HepG2 (cell line): ENCODE data around the gene TIAM2. TPM values are rescaled to one million over a fixed set of nuclear protein-coding genes. Genes with fewer than 3 reads are reported as not detected.

Source experiments
- ELF3 ChIP-seq: IDR thresholded peaks from 2 replicates; pipeline ENCODE4 v1.6.1; 2016; ENCODE audit warnings: missing genetic modification reagents, missing compliant biosample characterization
- FOXO4 ChIP-seq: sonication (generic); formaldehyde crosslinking; conservative IDR thresholded peaks from 2 replicates; pipeline ENCODE4 v1.8.1; 2023; ENCODE audit warnings: missing genetic modification reagents
- FOXP4 ChIP-seq: sonication (generic); formaldehyde crosslinking; IDR thresholded peaks from 2 replicates; pipeline ENCODE4 v1.4.0; 2020; ENCODE audit warnings: missing genetic modification reagents
- HNF4G ChIP-seq, 2 experiments: sonication (generic) in 1 of 2; formaldehyde crosslinking in 1 of 2; IDR thresholded peaks; 2 replicates each; pipeline versions ENCODE4 v1.4.0 to v1.6.1; 2011 to 2020; ENCODE audit warnings: borderline replicate concordance in 2 of 2, low read depth in 2 of 2, mild to moderate bottlenecking in 2 of 2, low read length in 1 of 2, missing genetic modification reagents in 1 of 2, moderate library complexity in 1 of 2
- KLF15 ChIP-seq: sonication (generic); formaldehyde crosslinking; IDR thresholded peaks from 2 replicates; pipeline ENCODE4 v1.8.1; 2023; ENCODE audit warnings: borderline replicate concordance, mild to moderate bottlenecking, inconsistent platforms, missing genetic modification reagents, mixed read lengths
- MLLT10 ChIP-seq: sonication (generic); formaldehyde crosslinking; IDR thresholded peaks from 2 replicates; pipeline ENCODE4 v1.4.0; 2020; ENCODE audit warnings: missing genetic modification reagents
- MZF1 ChIP-seq: sonication (generic); formaldehyde crosslinking; IDR thresholded peaks from 2 replicates; pipeline ENCODE4 v1.8.1; 2023; ENCODE audit warnings: mild to moderate bottlenecking, missing genetic modification reagents, borderline replicate concordance
- NRL ChIP-seq: sonication (generic); formaldehyde crosslinking; IDR thresholded peaks from 2 replicates; pipeline ENCODE4 v1.5.0; 2020; ENCODE audit warnings: missing genetic modification reagents, mild to moderate bottlenecking, moderate library complexity, borderline replicate concordance
- TBX2 ChIP-seq: sonication (generic); formaldehyde crosslinking; IDR thresholded peaks from 2 replicates; pipeline ENCODE4 v1.5.0; 2020; ENCODE audit warnings: missing genetic modification reagents, mild to moderate bottlenecking, borderline replicate concordance
- XRCC5 ChIP-seq: fragments of 200-400 bp; formaldehyde crosslinking; optimal IDR thresholded peaks from 2 replicates; pipeline ENCODE3; 2017; ENCODE audit warnings: mild to moderate bottlenecking, low read length
- ZNF124 ChIP-seq: sonication (generic); formaldehyde crosslinking; IDR thresholded peaks from 2 replicates; pipeline ENCODE4 v1.4.0; 2020; ENCODE audit warnings: missing genetic modification reagents
- ZNF570 ChIP-seq: sonication (generic); formaldehyde crosslinking; IDR thresholded peaks from 2 replicates; pipeline ENCODE4 v1.4.0; 2020; ENCODE audit warnings: mild to moderate bottlenecking, missing genetic modification reagents, borderline replicate concordance
- ZNF572 ChIP-seq: sonication (generic); formaldehyde crosslinking; IDR thresholded peaks from 2 replicates; pipeline ENCODE4 v1.5.1; 2020; ENCODE audit warnings: mild to moderate bottlenecking, missing genetic modification reagents
- ZNF619 ChIP-seq: sonication (generic); formaldehyde crosslinking; IDR thresholded peaks from 2 replicates; pipeline ENCODE4 v1.4.0; 2020; ENCODE audit warnings: mild to moderate bottlenecking, missing genetic modification reagents
- ZNF652 ChIP-seq: IDR thresholded peaks from 2 replicates; pipeline ENCODE4 v1.6.1; 2016; ENCODE audit warnings: low read depth, borderline replicate concordance
- ZNF703 ChIP-seq: sonication (generic); formaldehyde crosslinking; IDR thresholded peaks from 2 replicates; pipeline ENCODE4 v1.5.1; 2020; ENCODE audit warnings: missing genetic modification reagents, mild to moderate bottlenecking, moderate library complexity, borderline replicate concordance
- polyA plus RNA-seq, 8 experiments: library from polyadenylated mRNA; depleted of rRNA in 3 of 8; stranded (reverse) in 7 of 8; unstranded in 1 of 8; fragments of >200 nt; fragmentation: Illumina TruSeq in 4 of 8; extraction: Trizol in 4 of 8; gene quantifications; 2 replicates each; pipeline versions ENCODE4 v1.2.1 to v1.2.3, GENCODE V29; 2011 to 2016; ENCODE audit warnings: low read depth in 4 of 8, missing spikeins in 1 of 8, mixed read lengths in 1 of 8; ENCODE audit not compliant: insufficient read depth in 1 of 8
- total RNA-seq, 5 experiments: library from RNA; depleted of rRNA; stranded (reverse); fragments of >200 nt; fragmentation: Illumina TruSeq; extraction: Trizol; gene quantifications; 2 replicates each; pipeline ENCODE4 v1.2.3, GENCODE V29; 2016; ENCODE audit warnings: low read depth in 1 of 5
- TF ChIP-seq, protein P1 (sequence below): sonication (generic); formaldehyde crosslinking; IDR thresholded peaks from 2 replicates; pipeline ENCODE4 v1.5.1; 2020; ENCODE audit warnings: mild to moderate bottlenecking, moderate library complexity, missing genetic modification reagents
- TF ChIP-seq, protein P2 (sequence below): sonication (generic); formaldehyde crosslinking; IDR thresholded peaks from 2 replicates; pipeline ENCODE4 v1.5.0; 2020; ENCODE audit warnings: missing genetic modification reagents
- TF ChIP-seq, protein P3 (sequence below): sonication (generic); formaldehyde crosslinking; IDR thresholded peaks from 2 replicates; pipeline ENCODE4 v1.4.0; 2020; ENCODE audit warnings: low read depth, mild to moderate bottlenecking, missing genetic modification reagents
- TF ChIP-seq, protein P4 (sequence below): sonication (generic); formaldehyde crosslinking; IDR thresholded peaks from 2 replicates; pipeline ENCODE4 v1.4.0; 2020; ENCODE audit warnings: missing genetic modification reagents

The TIAM2 gene
- total and polyA plus RNA-seq, 2 of the 13 experiments (the other 11 are each of a cell fraction or from before 2014, with no cell fraction given) = 4.1 to 4.5 TPM

DNA sequence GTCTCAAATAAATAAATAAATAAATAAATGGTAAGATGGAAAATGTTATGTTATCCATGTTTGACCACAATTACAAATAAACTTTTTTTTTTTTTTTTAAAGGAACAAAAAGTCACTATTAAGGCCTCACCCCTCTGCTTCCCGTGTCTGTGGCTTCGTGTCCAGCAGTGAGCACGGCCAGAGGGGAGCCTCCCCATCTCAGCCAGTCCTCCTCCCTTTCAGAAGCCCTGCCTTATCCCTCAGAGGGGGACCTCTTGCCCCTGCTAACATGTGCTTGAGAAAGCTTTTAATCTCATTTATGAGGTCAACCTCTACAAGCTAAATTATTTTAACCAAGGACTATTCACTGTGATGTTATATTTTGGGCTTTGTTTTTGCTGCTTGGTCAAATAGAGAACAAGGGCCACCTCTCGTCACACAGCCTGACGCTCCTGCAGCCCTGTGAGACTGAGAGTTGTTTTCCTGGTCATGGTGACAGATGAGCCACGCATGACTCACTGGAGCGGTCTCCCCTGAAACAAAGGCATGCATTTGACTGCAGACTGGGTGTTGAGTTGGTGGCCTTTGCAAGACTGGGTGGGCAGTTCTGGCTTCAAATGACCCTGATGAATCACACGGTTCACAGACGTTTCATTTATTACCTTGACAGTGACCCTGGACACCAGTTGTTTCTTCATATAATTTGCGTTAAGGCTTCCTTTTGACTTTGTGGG is 131.8 kb downstream of the TIAM2 start (continued):
- TF ChIP-seq FOXP4 (no peak), MZF1 (CRISPR knock-in tag) (no peak), FOXO4 (CRISPR knock-in tag) (no peak), HNF4G (IDR thresholded peaks at IDR 0.05; ENCODE audit: borderline replicate concordance, low read depth, low read length) (no peak), HNF4G (CRISPR knock-in tag; IDR thresholded peaks at IDR 0.05; ENCODE audit: borderline replicate concordance, low read depth) (no peak), KLF15 (CRISPR knock-in tag) (no peak), MLLT10 (CRISPR knock-in tag) (no peak), ZNF570 (CRISPR knock-in tag) (no peak), ZNF703 (CRISPR knock-in tag) (no peak), ZNF619 (CRISPR knock-in tag) (no peak), ELF3 (CRISPR knock-in tag) (peak; percentile 52; the same call in 1 of the 2 replicates), XRCC5 (peak; percentile 85), NRL (CRISPR knock-in tag) (no peak), ZNF652 (CRISPR knock-in tag) (no peak), ZNF124 (CRISPR knock-in tag) (no peak), TBX2 (CRISPR knock-in tag) (peak; percentile 17; the same call in 1 of the 2 replicates), ZNF572 (CRISPR knock-in tag) (no peak)
- TF ChIP-seq, protein P1, sequence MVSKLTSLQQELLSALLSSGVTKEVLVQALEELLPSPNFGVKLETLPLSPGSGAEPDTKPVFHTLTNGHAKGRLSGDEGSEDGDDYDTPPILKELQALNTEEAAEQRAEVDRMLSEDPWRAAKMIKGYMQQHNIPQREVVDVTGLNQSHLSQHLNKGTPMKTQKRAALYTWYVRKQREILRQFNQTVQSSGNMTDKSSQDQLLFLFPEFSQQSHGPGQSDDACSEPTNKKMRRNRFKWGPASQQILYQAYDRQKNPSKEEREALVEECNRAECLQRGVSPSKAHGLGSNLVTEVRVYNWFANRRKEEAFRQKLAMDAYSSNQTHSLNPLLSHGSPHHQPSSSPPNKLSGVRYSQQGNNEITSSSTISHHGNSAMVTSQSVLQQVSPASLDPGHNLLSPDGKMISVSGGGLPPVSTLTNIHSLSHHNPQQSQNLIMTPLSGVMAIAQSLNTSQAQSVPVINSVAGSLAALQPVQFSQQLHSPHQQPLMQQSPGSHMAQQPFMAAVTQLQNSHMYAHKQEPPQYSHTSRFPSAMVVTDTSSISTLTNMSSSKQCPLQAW = no peak
- TF ChIP-seq, protein P2, sequence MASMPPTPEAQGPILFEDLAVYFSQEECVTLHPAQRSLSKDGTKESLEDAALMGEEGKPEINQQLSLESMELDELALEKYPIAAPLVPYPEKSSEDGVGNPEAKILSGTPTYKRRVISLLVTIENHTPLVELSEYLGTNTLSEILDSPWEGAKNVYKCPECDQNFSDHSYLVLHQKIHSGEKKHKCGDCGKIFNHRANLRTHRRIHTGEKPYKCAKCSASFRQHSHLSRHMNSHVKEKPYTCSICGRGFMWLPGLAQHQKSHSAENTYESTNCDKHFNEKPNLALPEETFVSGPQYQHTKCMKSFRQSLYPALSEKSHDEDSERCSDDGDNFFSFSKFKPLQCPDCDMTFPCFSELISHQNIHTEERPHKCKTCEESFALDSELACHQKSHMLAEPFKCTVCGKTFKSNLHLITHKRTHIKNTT (CRISPR knock-in tag) = no peak
- TF ChIP-seq, protein P3, sequence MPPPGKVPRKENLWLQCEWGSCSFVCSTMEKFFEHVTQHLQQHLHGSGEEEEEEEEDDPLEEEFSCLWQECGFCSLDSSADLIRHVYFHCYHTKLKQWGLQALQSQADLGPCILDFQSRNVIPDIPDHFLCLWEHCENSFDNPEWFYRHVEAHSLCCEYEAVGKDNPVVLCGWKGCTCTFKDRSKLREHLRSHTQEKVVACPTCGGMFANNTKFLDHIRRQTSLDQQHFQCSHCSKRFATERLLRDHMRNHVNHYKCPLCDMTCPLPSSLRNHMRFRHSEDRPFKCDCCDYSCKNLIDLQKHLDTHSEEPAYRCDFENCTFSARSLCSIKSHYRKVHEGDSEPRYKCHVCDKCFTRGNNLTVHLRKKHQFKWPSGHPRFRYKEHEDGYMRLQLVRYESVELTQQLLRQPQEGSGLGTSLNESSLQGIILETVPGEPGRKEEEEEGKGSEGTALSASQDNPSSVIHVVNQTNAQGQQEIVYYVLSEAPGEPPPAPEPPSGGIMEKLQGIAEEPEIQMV (CRISPR knock-in tag) = no peak
- TF ChIP-seq, protein P4, sequence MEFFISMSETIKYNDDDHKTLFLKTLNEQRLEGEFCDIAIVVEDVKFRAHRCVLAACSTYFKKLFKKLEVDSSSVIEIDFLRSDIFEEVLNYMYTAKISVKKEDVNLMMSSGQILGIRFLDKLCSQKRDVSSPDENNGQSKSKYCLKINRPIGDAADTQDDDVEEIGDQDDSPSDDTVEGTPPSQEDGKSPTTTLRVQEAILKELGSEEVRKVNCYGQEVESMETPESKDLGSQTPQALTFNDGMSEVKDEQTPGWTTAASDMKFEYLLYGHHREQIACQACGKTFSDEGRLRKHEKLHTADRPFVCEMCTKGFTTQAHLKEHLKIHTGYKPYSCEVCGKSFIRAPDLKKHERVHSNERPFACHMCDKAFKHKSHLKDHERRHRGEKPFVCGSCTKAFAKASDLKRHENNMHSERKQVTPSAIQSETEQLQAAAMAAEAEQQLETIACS (CRISPR knock-in tag) = no peak
